Body of pancreas (tissue), 4 donors: ENCODE data around the gene EIF1AD.

Source experiments
- CTCF ChIP-seq, 7 experiments: fragments of 450-650 bp in 4 of 7; fragments of 200-600 bp in 3 of 7; sonication (generic) in 3 of 7; IDR thresholded peaks; one replicate each; pipeline ENCODE4 v1.5.1; 2016 to 2019; ENCODE audit warnings: antibody characterized with exemption in 7 of 7
- POLR2A ChIP-seq, 3 donors: fragments of 450-650 bp; IDR thresholded peaks; one replicate each; pipeline ENCODE4 v1.6.1; 2016; ENCODE audit warnings: antibody characterized with exemption in 3 of 3, mild to moderate bottlenecking in 2 of 3

- TF ChIP-seq CTCF (IDR thresholded peaks at IDR 0.05), result no peak
- TF ChIP-seq POLR2A (IDR thresholded peaks at IDR 0.05), result no peak
These were observed 41.3 kb upstream of the EIF1AD start for GRCh38 chr11:66042996-66043906.
